Stimulated activated CD8-positive, alpha-beta memory T cell treated with anti-CD3 and anti-CD28 coated beads, Interleukin-12 subunit alpha, Interleukin-12 subunit beta, amount 100 ng/mL, for 4 hours (primary cell): ENCODE results near the gene PRPH2.
"Not testable (repeated sequence)": the region's sequence is repeated elsewhere in the genome, so short reads cannot be mapped to it uniquely, and the experiment has no call there.

Source experiments
- DNase-seq: peaks from one replicate; pipeline ENCODE4 v3.0.0-alpha.2; 2020; ENCODE audit warnings: low read depth

Gene PRPH2

DNA sequence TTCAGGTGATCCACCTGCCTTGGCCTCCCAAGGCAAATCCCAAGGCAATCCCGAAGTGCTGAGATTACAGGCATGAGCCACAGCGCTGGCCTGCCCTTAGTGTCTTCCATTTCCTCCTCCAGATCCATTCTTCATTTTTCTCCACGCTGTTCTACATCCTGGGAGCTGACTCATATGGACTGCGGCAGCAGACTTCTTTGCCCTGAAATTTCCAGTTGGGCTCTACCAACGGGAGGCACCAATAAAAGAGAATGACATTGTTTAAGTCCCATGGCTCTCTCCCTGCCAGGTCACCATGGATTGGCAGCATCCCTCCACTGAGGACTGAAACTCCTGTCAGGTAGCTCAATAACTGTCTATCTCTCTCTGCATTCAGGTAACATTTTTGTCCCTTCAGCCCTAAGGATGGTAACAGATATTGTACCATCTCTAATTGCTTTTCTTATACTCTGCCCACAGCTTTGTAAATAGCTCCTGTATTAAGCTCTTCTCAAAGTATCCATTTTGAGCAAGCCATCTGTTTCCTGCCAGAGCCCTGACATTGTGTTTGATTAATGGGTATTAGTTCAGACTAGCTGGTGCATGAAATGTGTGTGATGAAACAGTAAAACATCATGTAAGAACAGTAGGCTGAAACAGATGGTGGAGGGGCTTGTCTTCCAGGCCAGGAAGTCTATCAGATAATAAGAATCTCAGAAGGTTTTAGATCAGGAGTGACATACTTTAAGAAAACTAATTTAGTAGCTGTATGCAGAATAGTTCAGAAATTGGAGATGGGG lies 19.9 kb upstream of the PRPH2 start:
- no peak for DNase-seq

DNA sequence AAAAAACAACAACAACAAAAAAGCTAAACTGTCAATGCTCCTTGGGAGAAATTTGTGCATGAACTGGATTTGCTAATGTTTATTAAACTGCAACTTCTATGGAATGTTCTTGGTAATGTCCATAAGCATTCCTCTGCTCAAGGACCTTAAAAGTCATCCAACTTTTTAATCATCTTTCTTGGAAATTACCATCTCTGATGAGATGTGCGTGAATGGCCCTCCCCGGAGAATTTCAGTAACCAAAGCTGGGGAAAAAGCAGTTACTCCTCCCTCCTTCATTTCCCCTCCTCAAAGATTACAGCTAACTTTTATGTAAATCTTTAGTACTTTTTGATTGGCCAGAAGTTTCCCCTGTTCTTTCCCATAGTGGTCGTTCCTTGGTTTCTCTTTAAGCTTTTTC lies 18.3 kb upstream of the PRPH2 start:
- no peak for DNase-seq

DNA sequence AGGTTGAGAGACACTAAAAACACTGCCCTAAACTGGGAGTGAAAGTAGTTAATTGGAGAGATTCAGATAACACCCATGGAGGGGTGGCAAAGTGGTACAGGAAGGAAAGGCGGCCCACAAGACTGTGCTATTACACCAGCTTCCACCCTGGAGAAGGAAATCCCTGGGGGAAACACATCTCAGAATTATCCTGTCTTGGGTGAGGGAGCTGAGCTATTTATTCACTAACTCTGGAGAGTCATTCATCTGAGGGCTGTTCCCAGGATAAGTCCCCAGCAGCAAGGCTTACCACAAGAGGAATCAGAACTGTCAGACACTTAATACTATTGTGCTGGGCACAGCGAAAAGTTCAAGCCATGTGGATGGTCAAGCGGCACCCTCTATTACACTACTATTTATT lies 13.6 kb upstream of the PRPH2 start:
- no peak for DNase-seq

DNA sequence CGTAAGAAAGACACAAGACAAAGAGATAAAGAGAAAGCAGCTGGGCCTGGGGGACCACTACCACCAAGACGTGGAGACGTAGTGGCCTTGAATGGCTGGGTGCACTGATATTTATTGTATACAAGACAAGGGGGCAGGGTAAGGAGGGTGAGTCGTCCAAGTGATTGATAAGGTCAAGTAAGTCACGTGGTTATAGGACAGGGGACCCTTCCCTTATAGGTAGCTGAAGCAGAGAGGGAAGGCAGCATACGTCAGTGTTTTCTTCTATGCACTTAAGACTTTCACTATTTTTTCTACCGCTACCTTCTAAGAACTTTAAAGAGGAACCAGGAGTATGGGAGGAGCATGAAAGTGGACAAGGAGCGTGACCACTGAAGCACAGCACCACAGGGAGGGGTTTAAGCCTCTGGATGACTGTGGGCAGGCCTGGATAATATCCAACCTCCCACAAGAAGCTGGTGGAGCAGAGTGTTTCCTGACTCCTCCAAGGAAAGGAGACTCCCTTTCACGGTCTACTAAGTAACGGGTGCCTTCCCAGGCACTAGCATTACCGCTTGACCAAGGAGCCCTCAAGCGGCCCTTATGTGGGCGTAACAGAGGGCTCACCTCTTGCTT lies 11.6 kb upstream of the PRPH2 start:
- not testable (repeated sequence) for DNase-seq

DNA sequence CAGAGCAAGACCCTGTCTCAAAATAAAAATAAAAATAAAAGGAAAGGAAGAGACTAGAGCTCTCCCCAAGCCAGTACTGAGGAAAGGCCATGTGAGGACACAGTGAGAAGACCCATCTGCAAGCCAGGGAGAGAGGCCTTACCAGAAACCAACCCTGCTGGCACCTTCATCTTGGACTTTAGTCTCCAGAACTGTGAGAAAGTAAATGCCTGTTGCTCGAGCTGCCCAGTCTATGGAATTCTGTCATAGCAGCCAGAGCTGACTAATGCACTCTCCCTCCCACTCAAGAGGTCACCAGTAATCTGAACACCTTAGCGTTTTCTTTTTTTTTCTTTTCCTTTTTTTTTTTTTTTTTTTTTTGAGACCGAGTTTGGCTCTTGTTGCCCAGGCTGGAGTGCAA lies 7.3 kb upstream of the PRPH2 start:
- DNase-seq, result no peak

DNA sequence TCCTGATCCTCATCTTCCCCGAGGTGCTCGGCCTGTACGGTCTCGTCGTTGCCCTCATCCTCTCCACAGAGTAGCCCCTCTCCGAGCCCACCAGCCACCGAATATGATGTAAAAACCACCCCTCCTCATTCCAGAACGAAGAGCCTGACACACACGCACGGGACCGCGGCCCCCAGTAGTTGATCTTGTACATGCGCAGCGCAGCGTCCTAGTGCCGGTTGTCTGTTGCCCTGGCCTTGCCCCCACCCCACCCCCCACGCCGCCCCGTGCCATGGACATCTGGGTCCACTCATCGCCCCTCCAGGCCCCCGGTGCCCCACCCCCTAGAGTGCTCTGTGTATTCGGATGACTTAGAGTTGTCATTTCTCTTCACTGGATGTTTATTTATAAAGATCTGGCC lies 5.2 kb upstream of the PRPH2 start:
- no peak for DNase-seq

DNA sequence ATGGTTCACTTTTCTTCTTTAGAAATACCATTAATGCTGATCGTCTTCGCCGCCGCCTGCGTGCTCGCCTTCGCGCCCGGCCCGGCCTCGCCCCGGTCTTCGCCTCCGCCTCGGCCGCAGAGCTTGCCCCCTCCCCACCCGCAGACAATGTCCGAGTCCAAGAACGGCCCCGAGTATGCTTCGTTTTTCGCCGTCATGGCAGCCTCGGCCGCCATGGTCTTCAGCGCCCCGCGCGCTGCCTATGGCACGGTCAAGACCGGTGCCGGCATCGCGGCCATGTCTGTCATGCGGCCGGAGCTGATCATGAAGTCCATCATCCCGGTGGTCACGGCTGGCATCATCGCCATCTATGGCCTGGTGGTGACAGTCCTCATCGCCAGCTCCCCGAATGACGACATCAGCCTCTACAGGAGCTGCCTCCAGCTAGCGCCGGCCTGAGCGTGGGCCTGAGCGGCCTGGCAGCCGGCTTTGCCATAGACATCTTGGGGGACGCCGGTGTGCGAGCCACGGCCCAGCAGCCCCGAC lies 4.8 kb upstream of the PRPH2 start:
- DNase-seq, result no peak

DNA sequence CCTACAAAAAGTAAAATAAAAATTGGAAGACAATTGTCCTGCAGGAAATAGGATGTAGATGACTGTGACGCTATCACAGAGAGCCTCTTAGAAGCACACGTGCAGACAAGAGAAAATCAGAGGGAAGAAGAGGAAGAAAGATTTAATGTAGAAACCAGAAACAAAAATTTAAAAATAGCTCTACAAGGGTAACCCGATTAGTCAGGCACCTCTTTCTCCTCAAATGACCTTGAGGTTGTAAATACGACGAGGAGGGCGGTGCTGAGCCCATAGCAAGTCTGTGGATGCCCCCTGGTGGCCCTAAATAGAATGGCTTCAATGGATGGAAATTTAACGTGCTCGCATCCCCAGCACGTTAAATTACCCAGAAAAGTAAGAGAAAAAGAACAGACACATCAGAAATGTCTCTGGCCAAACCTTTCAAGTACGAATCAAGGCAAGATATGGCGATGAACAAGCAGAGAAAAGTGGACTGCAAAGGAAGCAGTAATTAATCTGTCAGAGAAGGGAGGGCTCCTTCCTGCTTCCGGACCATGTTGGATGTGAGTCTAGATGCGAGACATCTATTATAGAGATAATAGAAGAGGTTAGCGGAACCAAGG lies 4.2 kb upstream of the PRPH2 start:
- DNase-seq, result peak; percentile 44

DNA sequence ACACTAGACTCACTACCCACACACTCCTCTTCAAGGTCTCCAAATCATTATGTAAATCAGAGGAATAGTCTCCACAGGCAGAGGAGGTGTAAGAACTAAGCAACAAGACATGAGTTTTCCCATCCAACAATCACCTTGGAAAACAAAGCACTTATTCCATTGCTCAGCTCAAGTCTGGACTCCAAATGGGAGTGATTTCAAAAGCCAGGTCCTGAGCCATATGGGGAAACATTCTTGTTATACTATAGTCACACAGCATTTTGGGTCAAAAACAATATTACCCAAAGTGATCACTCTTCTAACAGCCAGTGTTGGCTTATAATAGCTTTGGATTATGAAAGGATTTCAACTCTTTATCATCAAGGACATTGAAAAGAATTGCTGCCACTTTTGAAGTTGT lies 3.6 kb upstream of the PRPH2 start:
- no peak for DNase-seq

DNA sequence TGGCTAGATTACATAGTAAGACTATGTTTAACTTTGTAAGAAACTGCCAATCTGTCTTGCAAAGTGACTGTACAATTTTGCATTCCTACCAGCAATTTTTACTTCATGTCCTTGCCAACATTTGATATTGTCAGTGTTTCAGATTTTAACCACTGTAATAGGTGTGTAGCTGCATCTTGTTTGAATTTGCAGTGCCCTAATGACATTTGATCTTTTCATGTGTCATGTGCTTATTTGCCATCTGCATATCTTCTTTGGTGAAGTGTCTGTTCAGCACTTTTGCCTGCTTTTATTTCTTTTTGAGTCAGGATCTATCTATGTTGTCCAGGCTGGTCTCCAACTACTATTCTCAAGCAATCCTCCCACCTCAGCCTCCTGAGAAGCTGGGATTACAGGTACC lies 2.4 kb upstream of the PRPH2 start:
- DNase-seq, result no peak

DNA sequence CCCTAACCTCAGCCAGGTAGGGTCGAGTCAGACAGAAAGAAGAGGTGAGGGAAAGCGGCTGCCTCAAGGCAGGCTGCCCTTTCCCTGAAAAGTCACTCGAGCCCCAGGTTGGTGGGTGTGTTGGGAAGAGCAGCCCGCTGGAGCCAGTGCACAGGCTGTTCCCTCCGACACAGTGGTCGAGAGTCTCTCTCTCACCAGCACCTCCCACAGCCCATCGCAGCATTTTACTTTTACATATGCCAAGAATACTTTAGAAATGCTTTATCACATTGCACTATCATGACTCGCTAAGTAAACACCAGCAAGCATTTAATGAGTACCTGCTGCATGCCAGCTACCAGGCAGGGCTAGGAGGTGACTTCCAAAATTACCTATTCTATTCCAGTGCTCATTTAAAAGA lies 1.7 kb downstream of the PRPH2 start:
- DNase-seq, result no peak

DNA sequence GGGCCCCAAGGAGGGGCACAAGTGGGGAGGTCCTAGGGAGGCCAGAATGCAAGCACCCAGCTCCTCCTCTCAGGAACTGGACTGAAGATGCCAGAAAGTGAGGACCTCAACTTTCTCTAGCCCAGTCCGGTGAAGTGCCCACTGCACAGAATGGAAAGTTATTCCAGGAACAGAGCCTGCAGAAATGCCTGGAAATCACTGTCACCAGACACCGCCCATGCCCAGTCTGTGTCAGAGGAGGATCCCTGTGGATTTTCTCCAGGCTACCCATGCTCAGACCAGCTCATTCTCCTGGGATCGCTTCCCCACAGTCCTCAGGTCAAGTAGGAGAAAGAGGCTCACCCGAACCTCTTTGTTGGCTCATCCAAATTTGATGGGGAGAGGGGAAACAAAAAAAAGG lies 6.5 kb downstream of the PRPH2 start:
- DNase-seq, result no peak

DNA sequence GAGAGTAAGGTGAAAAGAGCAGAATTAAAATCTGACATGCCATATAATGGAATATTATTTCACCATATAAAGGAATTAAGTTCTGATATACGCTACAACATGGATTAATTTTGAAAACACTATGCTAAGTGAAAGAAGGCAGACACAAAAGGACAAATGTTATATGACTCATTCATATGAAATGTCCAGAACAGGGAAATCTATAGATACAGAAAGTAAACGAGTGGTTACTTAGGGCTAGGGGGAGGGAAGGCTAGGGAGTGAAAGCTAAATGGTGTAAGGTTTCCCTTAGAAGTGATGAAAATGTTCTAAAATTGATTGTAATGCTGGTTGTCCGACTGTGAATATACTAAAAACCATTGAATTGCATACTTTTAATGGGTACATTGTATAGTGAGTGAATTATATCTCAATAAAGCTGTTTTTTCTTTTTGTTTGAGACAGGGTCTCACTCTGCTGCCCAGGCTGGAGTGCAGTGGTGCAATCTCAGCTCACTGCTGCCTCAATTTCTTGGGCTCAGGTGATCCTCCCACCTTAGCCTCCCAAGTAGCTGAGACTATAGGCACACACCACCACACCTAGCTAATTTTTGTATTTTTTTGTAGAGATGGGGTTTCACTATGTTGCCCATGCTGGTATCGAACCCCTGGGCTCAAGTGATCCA lies 8.2 kb downstream of the PRPH2 start:
- no peak for DNase-seq

DNA sequence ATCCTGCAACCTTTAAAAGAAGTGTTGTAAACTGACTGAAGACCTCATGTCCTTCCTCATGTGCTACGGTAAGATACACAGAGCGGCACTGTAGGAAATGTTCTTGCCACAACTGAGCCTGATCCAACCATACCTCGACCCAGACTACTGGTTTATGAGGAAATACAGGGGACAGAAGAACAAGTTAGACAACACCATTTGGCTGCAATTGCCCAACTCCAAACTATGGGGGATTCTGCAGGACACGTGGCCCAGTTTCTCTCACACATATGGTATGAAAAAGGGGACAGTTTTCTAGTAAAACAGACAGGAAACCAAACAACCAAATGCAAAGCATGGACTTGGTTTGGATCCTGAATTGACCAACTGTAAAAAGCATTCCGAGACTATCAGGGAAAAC lies 10.5 kb downstream of the PRPH2 start:
- no peak for DNase-seq

DNA sequence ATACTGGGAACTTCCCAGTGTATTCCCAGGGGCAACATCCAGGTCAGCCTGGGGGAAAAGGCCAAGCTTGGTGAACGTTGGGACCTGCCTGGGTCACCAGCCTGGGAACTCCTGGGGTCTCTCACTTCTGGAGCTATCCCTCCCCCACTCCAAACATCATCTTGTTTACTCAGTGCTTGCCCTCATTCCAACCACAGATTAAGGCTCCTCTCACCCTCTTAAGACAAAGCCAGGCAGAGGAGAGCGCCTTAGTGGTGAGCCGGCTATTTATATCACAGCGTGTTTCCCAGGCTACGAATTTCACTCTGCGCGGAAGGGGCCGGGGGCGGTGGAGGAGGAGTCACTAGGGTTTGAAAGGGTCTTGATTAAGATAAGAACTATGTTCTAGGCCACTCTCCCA lies 12.1 kb downstream of the PRPH2 start:
- DNase-seq, result no peak

DNA sequence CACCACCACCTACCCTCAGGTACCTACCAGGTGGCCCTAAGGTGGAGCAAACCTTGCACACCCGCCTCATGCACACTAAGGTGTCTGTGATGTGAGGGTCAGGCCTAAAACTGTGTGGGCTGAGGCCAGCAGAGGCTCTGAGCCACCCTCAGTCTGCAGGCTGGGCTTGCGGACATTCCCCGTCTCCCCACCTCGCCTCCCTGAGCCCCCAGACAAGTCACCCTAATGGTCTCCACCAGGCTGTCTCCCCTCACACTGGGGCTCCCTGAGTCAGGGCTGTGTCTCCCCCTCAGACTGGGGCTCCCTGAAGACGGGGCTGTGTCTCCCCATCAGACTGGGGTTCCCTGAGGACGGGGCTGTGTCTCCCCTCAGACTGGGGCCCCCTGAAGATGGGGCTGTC lies 12.5 kb downstream of the PRPH2 start:
- no peak for DNase-seq

DNA sequence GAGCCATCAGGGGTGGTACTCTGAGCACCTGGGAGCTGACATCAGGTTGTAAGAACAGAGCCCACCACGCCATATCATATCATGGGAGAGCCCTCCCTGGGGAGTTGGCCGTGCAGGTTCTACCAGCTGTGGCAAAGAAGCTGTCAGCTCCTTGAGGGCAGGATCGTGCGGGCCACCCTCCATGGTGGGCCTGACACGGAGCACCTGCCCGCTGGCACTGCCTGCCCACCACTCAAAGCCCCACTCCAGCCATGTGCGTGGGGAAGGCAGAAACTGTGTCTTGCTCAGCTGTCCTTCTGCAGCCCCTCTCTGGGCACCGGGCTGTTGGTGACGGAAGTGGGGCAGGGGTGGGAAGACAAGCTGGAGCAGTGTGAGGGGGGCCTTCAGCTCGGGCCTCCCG lies 14.3 kb downstream of the PRPH2 start:
- DNase-seq, result no peak

DNA sequence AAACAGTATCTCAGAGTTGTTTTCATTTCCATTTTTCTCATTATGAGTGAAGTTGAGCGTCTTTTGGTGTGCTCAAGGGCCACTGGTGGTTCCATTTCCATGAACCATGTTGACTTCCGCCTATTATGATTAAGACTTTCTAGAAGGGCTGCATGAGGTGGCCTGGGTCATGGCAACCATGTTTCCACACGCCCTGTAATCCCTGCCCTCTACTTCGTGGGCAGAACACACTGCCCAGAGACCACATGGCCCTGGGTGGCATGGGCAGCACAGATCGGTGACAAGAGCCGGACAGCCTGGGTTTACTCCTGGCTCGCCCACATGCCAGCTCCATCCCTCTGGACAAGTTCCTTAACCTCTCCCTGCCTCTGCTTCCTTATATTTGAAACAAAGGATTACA lies 14.8 kb downstream of the PRPH2 start:
- DNase-seq, result no peak

DNA sequence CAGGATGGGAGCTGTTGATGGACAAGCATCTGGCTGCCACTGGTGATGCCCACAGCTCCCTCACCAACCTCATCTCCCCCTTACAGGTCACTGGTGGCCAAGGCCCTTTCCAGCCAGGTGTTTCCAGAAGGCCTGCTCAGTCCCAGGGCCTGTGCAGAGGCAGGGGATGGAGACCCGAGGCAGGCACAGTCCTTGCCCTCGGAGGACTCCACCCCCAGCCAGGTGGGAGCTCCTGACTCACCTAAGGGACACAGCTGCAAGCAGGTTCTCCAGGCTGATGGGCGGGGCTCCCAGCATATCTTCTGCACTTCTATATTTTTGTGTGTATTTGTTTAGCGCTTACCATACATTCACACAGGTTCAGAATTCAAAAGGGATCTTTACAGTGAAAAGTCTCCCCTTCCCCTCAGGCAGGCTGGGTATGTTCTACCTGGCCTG lies 17.4 kb downstream of the PRPH2 start:
- no peak for DNase-seq

DNA sequence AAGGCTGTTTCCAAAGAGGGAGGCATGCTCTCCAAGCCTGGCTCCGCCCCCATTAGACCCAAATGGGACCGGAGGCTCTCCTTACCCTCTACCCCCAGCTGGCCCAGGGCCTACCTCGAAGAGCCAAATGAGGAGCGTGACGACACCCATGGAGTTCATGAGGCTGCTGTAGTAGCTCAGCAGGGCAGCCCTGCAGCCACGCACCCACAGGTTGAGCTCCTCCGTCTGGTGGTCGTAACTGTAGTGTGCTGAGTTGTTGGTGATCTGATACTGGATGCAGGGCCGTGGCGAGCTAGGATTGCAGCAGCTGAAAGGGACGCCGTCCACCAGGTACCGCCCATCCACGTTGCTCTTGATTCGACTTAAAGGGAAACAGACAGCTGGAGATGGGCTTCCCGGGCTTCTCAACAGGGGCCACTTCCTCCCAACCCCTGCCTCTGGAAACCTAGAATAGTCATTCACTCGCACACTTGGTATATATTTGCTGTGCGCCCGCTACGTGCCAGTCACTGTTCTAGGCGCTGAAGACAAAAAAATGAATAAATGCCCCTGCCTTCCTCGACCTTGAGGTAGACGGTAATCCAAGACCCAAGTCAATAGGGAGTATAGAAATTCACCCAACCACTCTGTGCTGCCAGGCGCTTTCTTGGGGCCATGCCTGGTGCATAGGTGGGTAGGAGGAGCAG lies 18.0 kb downstream of the PRPH2 start:
- DNase-seq, result no peak

DNA sequence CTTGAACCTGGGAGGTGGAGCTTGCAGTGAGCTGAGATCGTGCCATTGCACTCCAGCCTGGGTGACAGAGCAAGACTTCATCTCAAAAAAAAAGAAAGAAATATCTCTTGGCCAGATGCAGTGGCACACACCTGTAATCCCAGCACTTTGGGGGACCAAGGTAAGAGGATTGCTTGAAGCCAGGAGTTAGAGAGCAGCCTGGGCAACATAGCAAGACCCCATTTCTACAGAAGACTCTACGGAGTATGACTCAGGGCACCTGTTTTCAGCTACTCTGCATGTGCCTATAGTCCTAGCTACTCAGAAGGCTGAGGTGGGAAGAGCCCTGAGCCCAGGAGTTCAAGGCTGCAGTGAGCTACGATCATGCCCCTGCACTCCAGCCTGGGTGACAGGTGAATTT lies 19.6 kb downstream of the PRPH2 start:
- not testable (repeated sequence) for DNase-seq

DNA sequence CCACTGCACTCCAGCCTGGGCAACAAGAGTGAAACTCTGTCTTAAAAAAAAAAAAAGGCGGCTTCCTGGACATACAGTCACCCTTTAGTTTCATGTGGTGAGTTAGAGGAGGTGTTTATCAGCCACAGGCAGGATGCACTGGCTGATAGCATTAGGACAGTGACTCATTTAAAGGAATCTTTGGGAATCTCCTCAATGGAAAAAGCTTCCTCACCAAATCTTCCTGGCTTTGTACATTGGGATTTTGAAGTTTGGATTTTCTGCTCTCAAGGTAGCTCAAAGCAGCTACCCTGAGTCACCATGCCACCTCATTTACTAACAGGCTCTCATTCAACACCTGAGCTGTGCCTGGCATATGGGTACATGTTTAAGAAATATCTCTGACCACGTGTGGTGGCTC lies 20.2 kb downstream of the PRPH2 start:
- DNase-seq, result no peak
